Measurements from ENCODE around the gene DLG2. TPM values are rescaled to one million over a fixed set of nuclear protein-coding genes. Genes with fewer than 3 reads are reported as not detected.

The DLG2 gene
- total RNA-seq, 4 donors from 2014 or later = 1.3 to 4.7 (median 2.4) TPM

GRCh38 chr11:83649528-83649855 is 1977.7 kb downstream of the DLG2 start:
- no peak for DNase-seq
- Histone ChIP-seq H3K9me3 (no peaks in the 10 kb centered on the region), H3K4me1 (no peaks in the 10 kb centered on the region), H3K27me3 (no peaks in the 10 kb centered on the region), H3K27ac (no peak overlapping the region), H3K36me3 (no peaks in the 10 kb centered on the region), H3K4me3 (no peak overlapping the region)
- in situ Hi-C loops (cut with MboI; ENCODE audit: low sequenced_read_pairs in 4 of 4) (no loop called here), intact Hi-C loops (cut with DNase I; ENCODE audit: low total_unique reads) (no loop called here)
- ATAC-seq = no peak
- TF ChIP-seq CTCF (IDR thresholded peaks at IDR 0.05 in 4 of 5, conservative IDR thresholded peaks at IDR 0.05 in 1 of 5) (no peak), POLR2A (IDR thresholded peaks at IDR 0.05) (no peak)

GRCh38 chr11:83648610-83649527 is 1978.3 kb downstream of the DLG2 start:
- Histone ChIP-seq H3K27me3 (no peaks in the 10 kb centered on the region), H3K36me3 (no peaks in the 10 kb centered on the region), H3K9me3 (no peaks in the 10 kb centered on the region), H3K4me3 (no peak overlapping the region), H3K27ac (no peak overlapping the region), H3K4me1 (no peaks in the 10 kb centered on the region)
- DNase-seq (no peak), ATAC-seq (no peak)
- TF ChIP-seq POLR2A (IDR thresholded peaks at IDR 0.05) = no peak
- no peak for TF ChIP-seq CTCF (IDR thresholded peaks at IDR 0.05 in 4 of 5, conservative IDR thresholded peaks at IDR 0.05 in 1 of 5)
- in situ Hi-C loops (cut with MboI; ENCODE audit: low sequenced_read_pairs in 4 of 4) = no loop called here
- intact Hi-C loops (cut with DNase I; ENCODE audit: low total_unique reads) = no loop called here

GRCh38 chr11:83645561-83645960 is 1981.6 kb downstream of the DLG2 start:
- H3K27ac ChIP-seq = no peak overlapping the region
- TF ChIP-seq POLR2A (IDR thresholded peaks at IDR 0.05) (no peak), CTCF (IDR thresholded peaks at IDR 0.05 in 4 of 5, conservative IDR thresholded peaks at IDR 0.05 in 1 of 5) (no peak)
- no peaks in the 10 kb centered on the region for H3K27me3 ChIP-seq
- H3K36me3 ChIP-seq = no peaks in the 10 kb centered on the region
- no peaks in the 10 kb centered on the region for H3K9me3 ChIP-seq
- H3K4me3 ChIP-seq = no peak overlapping the region
- no peak for DNase-seq
- ATAC-seq = no peak
- in situ Hi-C loops (cut with MboI; ENCODE audit: low sequenced_read_pairs in 4 of 4) (no loop called here), intact Hi-C loops (cut with DNase I; ENCODE audit: low total_unique reads) (no loop called here)
- H3K4me1 ChIP-seq = no peaks in the 10 kb centered on the region

GRCh38 chr11:83643115-83643514 is 1984.0 kb downstream of the DLG2 start:
- no peak for TF ChIP-seq CTCF (IDR thresholded peaks at IDR 0.05 in 4 of 5, conservative IDR thresholded peaks at IDR 0.05 in 1 of 5)
- no peak for TF ChIP-seq POLR2A (IDR thresholded peaks at IDR 0.05)
- Histone ChIP-seq H3K27ac (no peak overlapping the region), H3K4me1 (no peaks in the 10 kb centered on the region), H3K4me3 (no peak overlapping the region), H3K9me3 (no peaks in the 10 kb centered on the region), H3K36me3 (no peaks in the 10 kb centered on the region), H3K27me3 (no peaks in the 10 kb centered on the region)
- DNase-seq = no peak
- ATAC-seq = no peak
- in situ Hi-C loops (cut with MboI; ENCODE audit: low sequenced_read_pairs in 4 of 4) = no loop called here
- intact Hi-C loops (cut with DNase I; ENCODE audit: low total_unique reads) = no loop called here
